ENCODE data around the gene FAM83D. TPM values are rescaled to one million over a fixed set of nuclear protein-coding genes. Genes with fewer than 3 reads are reported as not detected.

Gene FAM83D, protein sequence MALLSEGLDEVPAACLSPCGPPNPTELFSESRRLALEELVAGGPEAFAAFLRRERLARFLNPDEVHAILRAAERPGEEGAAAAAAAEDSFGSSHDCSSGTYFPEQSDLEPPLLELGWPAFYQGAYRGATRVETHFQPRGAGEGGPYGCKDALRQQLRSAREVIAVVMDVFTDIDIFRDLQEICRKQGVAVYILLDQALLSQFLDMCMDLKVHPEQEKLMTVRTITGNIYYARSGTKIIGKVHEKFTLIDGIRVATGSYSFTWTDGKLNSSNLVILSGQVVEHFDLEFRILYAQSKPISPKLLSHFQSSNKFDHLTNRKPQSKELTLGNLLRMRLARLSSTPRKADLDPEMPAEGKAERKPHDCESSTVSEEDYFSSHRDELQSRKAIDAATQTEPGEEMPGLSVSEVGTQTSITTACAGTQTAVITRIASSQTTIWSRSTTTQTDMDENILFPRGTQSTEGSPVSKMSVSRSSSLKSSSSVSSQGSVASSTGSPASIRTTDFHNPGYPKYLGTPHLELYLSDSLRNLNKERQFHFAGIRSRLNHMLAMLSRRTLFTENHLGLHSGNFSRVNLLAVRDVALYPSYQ
- 10 to 100 TPM; 11.8 to 14.2 TPM for total RNA-seq

DNA sequence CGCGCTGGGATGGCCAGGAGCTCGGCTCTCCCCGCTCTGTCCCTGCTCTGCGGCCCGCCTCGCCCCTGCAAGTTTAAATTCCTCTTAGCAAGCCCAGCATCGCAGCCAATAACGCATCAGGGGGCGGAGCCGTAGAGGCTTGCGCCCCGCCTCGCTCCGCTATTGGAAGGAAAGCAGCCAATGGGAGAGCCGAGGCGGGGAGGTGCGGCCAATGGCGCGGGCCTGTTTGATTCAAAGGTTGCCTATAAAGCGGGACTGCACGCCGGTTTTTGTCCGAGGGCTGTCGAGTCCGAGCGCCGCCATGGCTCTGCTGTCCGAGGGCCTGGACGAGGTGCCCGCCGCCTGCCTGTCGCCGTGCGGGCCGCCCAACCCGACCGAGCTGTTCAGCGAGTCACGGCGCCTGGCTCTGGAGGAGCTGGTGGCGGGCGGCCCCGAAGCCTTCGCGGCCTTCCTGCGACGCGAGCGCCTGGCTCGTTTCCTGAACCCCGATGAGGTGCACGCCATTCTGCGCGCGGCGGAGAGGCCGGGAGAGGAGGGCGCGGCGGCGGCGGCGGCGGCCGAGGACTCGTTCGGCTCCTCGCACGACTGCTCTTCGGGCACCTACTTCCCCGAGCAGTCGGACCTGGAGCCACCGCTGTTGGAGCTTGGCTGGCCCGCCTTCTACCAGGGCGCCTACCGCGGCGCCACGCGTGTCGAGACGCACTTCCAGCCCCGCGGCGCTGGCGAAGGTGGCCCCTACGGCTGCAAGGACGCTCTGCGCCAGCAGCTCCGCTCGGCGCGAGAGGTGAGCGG lies at the start of gene FAM83D:
FAM83D (plus strand) TSS at position 276 of the 792 bp plus-strand sequence; CDS start at position 302, 26 bp downstream.
- peak within 1 kb of the TSS; percentile 84 for H3K4me3 Mint-ChIP-seq
- H3K27me3 Mint-ChIP-seq: no peaks in the 10 kb centered on the region
- H3K9me3 Mint-ChIP-seq: no peaks in the 10 kb centered on the region
- H3K4me1 Mint-ChIP-seq: peaks cover 23% of the 10 kb centered on the region
- H3K36me3 Mint-ChIP-seq: peaks cover 14% of the 10 kb centered on the region
- H3K27ac Mint-ChIP-seq: peak within 1 kb of the TSS; percentile 51
- peak; percentile 96 for DNase-seq

DNA sequence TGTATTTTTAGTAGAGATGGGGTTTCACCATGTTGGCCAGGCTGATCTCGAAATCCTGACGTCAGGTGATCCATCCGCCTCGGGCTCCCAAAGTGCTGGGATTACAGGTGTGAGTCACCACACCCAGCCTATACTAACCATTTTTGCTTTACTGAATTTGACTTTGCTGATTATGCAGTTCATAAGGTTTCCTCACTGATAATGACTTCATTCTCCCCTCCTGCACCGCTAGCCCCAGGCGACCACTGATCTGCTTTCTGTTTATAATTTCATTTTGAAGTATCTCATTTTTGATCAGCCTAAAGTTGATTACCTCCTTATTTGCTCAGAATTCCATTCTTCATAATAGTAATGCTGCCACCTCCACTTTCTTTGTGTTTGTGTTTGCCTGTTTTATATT lies 48.7 kb upstream of the FAM83D start:
- DNase-seq: no peak
- Mint-ChIP-seq H3K4me1 (peaks cover 84% of the 10 kb centered on the region), H3K27ac (no peak overlapping the region), H3K4me3 (no peak overlapping the region), H3K27me3 (no peaks in the 10 kb centered on the region), H3K36me3 (peaks cover 24% of the 10 kb centered on the region), H3K9me3 (no peaks in the 10 kb centered on the region)

DNA sequence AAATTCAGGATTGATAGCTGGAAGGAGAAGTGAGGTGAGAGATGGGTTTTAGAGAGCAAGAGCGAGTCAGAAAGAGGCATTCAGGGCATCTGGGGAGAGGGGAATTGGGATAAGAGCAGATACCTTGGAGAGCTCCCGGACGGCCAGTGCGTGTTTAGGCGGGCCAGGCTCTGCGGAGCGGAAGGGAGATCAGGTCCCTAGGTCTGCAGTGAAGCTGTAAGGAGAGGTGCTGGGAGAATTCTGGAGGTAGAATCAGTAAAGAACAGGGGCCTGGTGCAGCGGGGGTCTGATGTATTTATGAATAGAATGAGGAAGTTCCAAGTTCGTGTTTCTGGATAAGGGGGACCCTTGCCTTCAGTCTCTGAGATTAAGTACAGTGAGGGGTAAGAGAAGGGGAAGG lies 47.4 kb upstream of the FAM83D start:
- Mint-ChIP-seq H3K36me3 (peaks cover 22% of the 10 kb centered on the region), H3K4me3 (no peak overlapping the region), H3K27ac (peak overlapping the region; percentile 17), H3K27me3 (no peaks in the 10 kb centered on the region), H3K9me3 (no peaks in the 10 kb centered on the region), H3K4me1 (peaks cover 79% of the 10 kb centered on the region)
- no peak for DNase-seq

DNA sequence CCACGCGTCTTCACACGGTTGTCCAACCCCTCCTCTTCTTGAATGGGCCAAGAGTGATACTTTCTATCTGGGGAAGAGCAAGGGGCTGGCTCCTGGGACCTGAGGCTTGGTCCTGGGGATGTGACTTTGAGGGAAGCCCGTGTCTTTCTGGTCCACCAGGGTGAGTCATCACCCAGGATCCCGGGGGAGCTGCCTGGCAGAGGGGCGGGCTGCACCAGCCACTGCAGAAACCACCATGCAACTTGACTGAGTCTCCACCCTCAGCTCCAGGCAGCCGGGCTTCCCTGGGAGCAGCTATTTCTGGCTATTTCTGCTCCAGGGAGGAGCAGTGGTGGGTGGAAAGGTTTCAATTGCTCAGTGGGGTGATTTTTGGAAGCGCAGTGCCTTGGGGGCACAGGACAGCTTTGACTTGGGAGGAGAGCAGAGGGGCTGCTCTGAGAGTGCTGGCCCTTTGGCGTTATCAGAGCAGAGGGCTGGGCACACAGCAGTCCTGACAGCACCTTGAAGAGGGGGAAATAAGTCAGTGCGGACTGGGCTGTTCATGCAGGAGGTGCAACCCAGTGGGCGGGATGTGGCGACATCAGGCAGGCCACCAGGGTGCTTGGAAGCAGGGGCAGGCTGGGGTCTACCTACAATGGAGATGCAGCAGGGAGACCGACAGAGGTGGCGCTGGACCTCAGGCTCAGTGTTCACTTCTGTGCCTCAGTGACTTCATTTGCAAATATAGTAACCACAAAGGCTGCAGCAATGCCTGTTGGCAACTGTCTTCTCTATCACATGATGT lies 45.1 kb upstream of the FAM83D start:
- Mint-ChIP-seq H3K4me3 (no peak overlapping the region), H3K9me3 (no peaks in the 10 kb centered on the region), H3K27ac (no peak overlapping the region), H3K36me3 (peaks cover 18% of the 10 kb centered on the region), H3K27me3 (no peaks in the 10 kb centered on the region), H3K4me1 (peaks cover 56% of the 10 kb centered on the region)
- no peak for DNase-seq

DNA sequence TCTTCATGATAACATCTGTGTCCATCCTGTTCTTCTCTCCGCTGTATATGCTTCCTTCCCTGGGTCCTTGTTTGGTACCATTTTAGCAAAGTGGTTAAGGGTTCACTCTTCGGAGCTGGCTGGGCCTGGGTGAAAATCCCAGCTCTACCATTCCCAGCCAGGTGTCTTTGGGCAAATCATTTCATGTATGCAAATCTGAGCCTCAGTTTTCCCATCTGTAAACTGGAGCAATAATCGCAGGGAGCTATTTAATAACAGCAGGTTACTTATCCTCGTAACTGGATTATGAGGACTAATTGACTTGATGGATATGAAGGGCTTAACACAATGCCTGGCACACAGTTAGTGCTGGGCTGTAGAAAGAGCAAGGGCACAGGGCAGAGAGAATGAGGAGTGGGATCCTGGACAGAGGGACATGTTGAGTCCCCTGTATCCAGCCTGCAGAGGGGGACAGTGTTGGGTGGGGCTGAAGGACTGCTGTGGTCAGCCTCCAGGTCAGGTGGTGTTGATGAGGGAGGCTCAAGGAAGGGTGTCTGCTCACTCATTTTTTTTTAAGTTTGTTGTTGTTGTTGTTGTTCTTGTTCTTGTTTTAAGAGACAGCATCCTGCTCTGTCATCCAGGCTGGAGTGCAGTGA lies 44.3 kb upstream of the FAM83D start:
- peaks cover 49% of the 10 kb centered on the region for H3K4me1 Mint-ChIP-seq
- no peak for DNase-seq
- no peaks in the 10 kb centered on the region for H3K27me3 Mint-ChIP-seq
- peaks cover 20% of the 10 kb centered on the region for H3K36me3 Mint-ChIP-seq
- H3K9me3 Mint-ChIP-seq: no peaks in the 10 kb centered on the region
- peak overlapping the region; percentile 31 for H3K27ac Mint-ChIP-seq
- H3K4me3 Mint-ChIP-seq: no peak overlapping the region

DNA sequence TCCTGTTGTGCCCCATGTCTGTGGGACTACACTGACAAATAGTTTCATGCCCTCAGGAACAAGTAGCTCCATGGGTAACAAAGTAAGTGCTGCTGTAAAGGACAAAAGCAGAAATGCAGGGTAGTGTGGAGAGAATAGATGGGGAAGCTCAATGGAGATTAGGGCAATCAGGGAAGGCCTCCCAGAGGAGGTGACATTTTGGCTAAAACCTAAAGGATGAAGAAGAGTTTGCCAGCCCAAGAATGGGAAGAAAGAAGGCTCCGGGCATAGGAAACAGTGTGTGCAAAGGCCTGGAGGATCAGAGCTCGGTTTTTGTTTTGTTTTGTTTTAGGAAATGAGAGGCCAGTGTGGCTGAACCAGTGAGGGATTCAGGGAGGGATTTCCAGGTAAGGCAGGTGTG lies 43.6 kb upstream of the FAM83D start:
- peaks cover 45% of the 10 kb centered on the region for H3K4me1 Mint-ChIP-seq
- DNase-seq: no peak
- H3K4me3 Mint-ChIP-seq: no peak overlapping the region
- H3K27ac Mint-ChIP-seq: no peak overlapping the region
- no peaks in the 10 kb centered on the region for H3K9me3 Mint-ChIP-seq
- H3K27me3 Mint-ChIP-seq: no peaks in the 10 kb centered on the region
- peaks cover 18% of the 10 kb centered on the region for H3K36me3 Mint-ChIP-seq

DNA sequence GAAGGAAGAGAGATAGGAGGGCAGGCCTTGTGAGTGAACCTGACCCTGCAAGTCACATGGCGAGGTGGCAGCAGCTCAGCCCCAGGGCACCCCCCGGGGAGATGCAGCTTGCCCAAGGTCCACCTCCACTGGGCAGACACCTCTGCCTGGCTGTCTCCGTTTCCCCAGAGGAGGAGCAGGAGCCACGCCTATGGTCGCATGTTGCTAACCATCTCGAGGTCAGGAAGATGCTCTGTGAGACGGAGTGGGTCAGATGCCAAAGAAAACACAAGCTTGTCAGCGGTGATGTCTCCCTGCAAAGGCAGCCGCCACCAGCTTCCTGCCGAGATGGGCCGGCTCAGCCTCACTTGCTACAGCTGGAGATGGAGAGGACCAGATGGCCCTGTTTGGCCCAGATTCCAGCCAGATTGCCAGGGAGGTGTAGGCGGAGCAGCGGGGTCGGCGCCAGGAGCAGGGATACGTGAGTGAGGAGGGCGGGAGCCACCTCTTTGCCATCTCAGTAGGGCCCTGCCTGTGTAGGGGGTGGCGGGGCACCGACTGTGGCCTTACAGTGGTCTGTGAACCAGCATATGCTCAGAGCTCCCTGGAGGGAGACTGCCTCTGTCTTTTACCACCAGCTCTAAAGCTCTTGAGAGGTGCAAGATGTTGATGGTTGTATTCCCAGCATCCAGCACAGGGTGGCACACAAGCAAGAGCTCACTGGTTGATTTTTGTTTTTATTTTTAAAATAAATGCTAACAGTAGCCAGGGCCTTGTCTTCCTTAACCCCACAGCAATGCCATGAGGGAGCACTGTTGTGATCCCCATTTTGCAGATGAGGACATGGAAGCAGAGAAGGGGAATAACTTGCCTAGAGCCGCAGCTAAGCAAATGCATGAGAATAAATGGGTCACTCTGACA lies 42.9 kb upstream of the FAM83D start:
- no peak overlapping the region for H3K4me3 Mint-ChIP-seq
- DNase-seq: no peak

DNA sequence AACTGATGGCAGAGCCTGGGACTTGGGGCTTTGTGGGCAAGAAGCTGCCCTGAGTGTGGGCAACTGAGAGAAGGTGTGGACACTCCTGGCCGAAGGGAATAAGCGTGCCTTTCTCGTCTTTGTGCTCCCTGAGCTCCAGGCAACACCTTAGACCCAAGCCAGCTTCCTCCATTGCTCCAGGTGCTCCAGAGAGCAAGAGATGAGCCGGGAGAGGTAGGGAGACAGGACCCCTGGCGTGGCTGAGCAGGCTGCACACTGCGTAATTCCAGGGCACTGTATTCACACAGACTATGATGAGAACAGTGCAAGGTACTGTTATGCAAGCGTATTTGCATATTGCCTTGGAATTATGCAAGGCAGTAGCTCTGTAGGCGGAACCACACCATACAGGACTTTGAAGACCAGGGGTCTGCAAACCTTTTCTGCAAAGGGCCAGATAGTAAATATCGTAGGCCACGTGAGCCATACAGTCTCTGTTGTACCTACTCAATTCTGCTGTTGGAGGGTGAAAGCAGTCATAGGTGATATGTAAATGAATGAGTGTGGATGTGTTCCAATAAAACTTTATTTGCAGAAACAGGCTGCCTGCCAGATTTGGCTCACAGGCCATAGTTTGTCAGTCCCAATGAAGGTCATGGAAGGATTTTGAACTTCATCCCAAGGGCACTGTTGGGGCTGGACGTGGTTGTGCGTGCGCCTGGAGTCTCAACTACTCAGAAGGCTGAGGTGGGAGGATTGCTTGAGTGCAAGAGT lies 42.1 kb upstream of the FAM83D start:
- no peak overlapping the region for H3K27ac Mint-ChIP-seq
- peaks cover 33% of the 10 kb centered on the region for H3K4me1 Mint-ChIP-seq
- H3K4me3 Mint-ChIP-seq: no peak overlapping the region
- H3K36me3 Mint-ChIP-seq: peaks cover 17% of the 10 kb centered on the region
- no peaks in the 10 kb centered on the region for H3K9me3 Mint-ChIP-seq
- DNase-seq: no peak
- no peaks in the 10 kb centered on the region for H3K27me3 Mint-ChIP-seq

More for the DNA sequence above, 42.9 kb upstream of the FAM83D start:
- Mint-ChIP-seq H3K36me3 (peaks cover 16% of the 10 kb centered on the region), H3K27ac (no peak overlapping the region), H3K27me3 (no peaks in the 10 kb centered on the region), H3K4me1 (peaks cover 40% of the 10 kb centered on the region), H3K9me3 (no peaks in the 10 kb centered on the region)

DNA sequence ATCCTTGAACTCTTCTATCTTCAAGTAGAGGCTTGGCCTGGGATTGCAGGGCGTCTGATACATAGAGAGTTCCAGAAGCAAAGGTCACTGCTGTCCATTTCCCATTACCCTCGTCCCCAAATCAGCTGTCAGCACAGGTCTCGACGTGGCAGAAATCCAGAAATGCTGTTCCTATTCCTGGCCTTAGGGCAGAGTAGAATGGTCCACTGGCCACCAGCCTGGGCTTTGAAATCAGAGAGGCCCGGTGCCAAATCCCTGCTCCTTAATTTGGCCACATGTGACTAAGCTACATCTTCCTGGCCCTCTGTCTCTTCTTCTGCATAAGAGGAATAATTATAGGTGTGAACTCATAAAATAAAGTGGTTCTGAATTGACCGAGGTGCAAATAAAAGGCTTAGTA lies 40.9 kb upstream of the FAM83D start:
- Mint-ChIP-seq H3K9me3 (no peaks in the 10 kb centered on the region), H3K27me3 (no peaks in the 10 kb centered on the region), H3K4me3 (no peak overlapping the region), H3K27ac (no peak overlapping the region), H3K4me1 (peaks cover 33% of the 10 kb centered on the region), H3K36me3 (peaks cover 17% of the 10 kb centered on the region)
- no peak for DNase-seq

DNA sequence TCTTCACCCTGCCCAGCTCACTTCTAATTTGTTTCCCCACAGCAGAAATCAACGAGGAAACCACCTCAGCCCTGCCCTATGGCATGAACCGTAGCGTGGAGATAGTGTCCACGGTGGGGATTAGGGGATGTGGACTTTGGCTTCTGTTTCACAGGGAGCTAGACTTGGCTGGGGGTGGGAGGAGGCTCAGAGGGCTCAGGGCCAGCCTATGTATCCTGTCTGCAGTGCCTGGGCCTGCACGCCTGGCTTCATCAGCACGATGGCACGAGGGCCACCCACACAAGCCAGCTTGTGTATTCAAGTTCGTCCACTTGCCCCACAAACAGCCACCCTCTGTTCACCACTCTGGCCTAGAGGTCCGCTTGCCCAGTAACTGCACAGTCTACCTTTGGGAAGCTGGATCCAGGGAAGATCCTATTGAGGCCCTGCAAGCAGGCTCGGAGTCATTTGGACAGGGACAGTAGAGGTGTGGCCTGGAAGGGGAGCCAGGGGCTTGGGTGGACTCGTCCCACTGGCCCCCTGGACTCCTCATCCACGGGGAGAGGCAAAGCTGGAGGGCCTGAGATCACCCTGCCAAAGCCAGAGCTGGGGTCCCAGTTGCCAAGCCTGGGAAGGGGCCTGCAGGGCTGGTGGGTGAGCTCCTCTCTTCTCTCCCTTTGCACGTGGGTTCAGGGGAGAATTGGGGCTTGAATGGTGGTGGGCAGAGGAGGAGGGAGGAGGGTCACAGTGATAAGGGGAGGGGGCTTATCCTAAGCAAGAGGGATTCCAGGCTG lies 38.0 kb upstream of the FAM83D start:
- Mint-ChIP-seq H3K27me3 (no peaks in the 10 kb centered on the region), H3K4me1 (peaks cover 19% of the 10 kb centered on the region), H3K4me3 (no peak overlapping the region), H3K36me3 (peaks cover 14% of the 10 kb centered on the region), H3K9me3 (no peaks in the 10 kb centered on the region), H3K27ac (no peak overlapping the region)
- no peak for DNase-seq

DNA sequence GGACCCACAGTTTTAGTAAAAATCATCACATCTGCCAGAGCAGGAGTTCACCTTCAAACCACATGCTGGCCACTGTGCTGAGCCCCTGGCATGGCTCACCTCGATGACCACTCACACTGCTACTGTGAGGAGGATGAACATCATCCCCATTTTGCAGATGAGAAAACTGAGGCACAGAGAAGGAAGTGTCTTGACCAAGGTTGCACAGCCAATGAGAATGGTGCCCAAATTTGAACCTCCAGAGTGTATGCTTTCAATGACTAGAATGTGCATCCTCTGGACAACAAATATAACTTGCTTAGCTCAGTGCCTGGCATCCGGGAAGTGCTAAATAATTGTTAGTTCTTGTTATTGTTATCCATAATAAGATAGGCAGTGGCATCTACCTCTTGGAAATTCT lies 37.2 kb upstream of the FAM83D start:
- peaks cover 24% of the 10 kb centered on the region for H3K4me1 Mint-ChIP-seq
- H3K9me3 Mint-ChIP-seq: no peaks in the 10 kb centered on the region
- DNase-seq: no peak
- H3K27me3 Mint-ChIP-seq: no peaks in the 10 kb centered on the region
- H3K27ac Mint-ChIP-seq: no peak overlapping the region
- peaks cover 17% of the 10 kb centered on the region for H3K36me3 Mint-ChIP-seq
- no peak overlapping the region for H3K4me3 Mint-ChIP-seq

DNA sequence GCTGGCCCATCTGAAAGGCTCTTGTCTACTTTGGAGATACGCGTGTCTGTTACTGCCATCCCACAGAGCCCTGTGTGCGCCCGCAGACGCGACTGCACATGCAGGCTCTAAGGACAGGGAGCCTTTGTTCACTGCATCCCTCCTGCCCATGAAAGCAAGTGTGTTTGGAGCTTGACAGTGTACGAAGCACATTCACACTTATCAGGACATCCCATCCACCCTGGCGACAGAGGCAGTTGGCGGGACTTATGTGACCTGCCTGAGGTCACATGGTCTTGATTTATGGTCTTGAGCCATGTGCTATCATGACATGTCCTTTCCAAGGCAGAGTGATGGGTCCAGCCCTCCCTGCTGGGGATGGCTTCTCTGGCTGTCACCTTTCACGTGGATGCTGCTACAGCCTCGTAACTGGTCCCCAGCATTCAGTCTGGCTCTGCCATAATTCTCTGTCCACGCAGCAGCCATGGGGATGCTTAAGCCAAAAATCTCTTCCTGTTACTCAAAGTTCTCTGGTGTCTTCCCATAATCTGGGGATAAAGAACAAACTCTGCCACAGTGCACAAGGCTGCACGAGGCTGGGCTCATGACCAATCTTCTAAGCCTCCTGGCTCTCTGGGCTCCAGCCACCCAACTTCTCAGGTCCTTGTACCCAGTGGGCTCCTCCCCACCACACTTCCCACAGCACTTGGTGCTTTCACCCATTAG lies 36.3 kb upstream of the FAM83D start:
- Mint-ChIP-seq H3K27ac (peak overlapping the region; percentile 85), H3K9me3 (no peaks in the 10 kb centered on the region), H3K27me3 (no peaks in the 10 kb centered on the region), H3K36me3 (peaks cover 19% of the 10 kb centered on the region), H3K4me1 (peaks cover 30% of the 10 kb centered on the region), H3K4me3 (no peak overlapping the region)
- no peak for DNase-seq

Measured in activated naive CD8-positive, alpha-beta T cell treated with anti-CD3 and anti-CD28 coated beads for 36 hours (primary cell).